Neuronal stem cell (in vitro differentiated cells): ENCODE measurements around the gene DTNBP1.
A peak's percentile ranks its signal among the peaks of the same experiment; 100 is the strongest.

ENCODE experiments used
- DNase-seq: peaks from one replicate; pipeline ENCODE4 v3.0.0-alpha.2; 2013; ENCODE audit warnings: low spot score
- H2AFZ ChIP-seq: one replicate; pipeline ENCODE4 v1.6.1; 2013; ENCODE audit warnings: mild to moderate bottlenecking, low read length, inconsistent platforms
- H2AK5ac ChIP-seq: 2 replicates; pipeline ENCODE4 v1.6.1; 2013; ENCODE audit warnings: low read depth, mild to moderate bottlenecking, inconsistent platforms, low read length, moderate library complexity, mixed read lengths
- H2BK120ac ChIP-seq: 2 replicates; pipeline ENCODE4 v1.6.1; 2013; ENCODE audit warnings: low read depth, mild to moderate bottlenecking, inconsistent platforms, low read length, moderate library complexity, mixed read lengths
- H2BK12ac ChIP-seq: one replicate; pipeline ENCODE4 v1.6.1; 2013; ENCODE audit warnings: low read length, inconsistent platforms
- H2BK15ac ChIP-seq: 2 replicates; pipeline ENCODE4 v1.6.1; 2013; ENCODE audit warnings: mild to moderate bottlenecking, low read length, inconsistent platforms, mixed read lengths
- H2BK5ac ChIP-seq: one replicate; pipeline ENCODE4 v1.6.1; 2013; ENCODE audit warnings: inconsistent platforms, mild to moderate bottlenecking, low read length, moderate library complexity
- H3K14ac ChIP-seq: one replicate; pipeline ENCODE4 v1.6.1; 2013; ENCODE audit warnings: low read length, inconsistent platforms
- H3K18ac ChIP-seq: 2 replicates; pipeline ENCODE4 v1.6.1; 2013; ENCODE audit warnings: low read length, inconsistent platforms
- H3K23ac ChIP-seq: 2 replicates; pipeline ENCODE4 v1.6.1; 2013; ENCODE audit warnings: low read depth, mild to moderate bottlenecking, mixed read lengths, low read length, inconsistent platforms; ENCODE audit not compliant: poor library complexity
- H3K27ac ChIP-seq: replicated peaks from 3 replicates; pipeline ENCODE4 v1.5.1; 2013; ENCODE audit warnings: low read length, inconsistent platforms
- H3K27me3 ChIP-seq, 3 experiments: 2 replicates each; pipeline ENCODE4 v1.6.1; 2013; ENCODE audit warnings: low read length in 3 of 3, mild to moderate bottlenecking in 2 of 3, inconsistent platforms in 1 of 3, low read depth in 1 of 3, mixed read lengths in 1 of 3, moderate library complexity in 1 of 3; ENCODE audit not compliant: control insufficient read depth in 3 of 3, insufficient read depth in 3 of 3
- H3K36me3 ChIP-seq, 2 donors: replicated peaks in 1 of 2; 2 replicates each; pipeline ENCODE4 v1.6.1; 2013; ENCODE audit warnings: low read length in 2 of 2; ENCODE audit not compliant: control insufficient read depth in 2 of 2, insufficient read depth in 2 of 2
- H3K4ac ChIP-seq: 2 replicates; pipeline ENCODE4 v1.6.1; 2013; ENCODE audit warnings: inconsistent platforms, mild to moderate bottlenecking, low read length, moderate library complexity
- H3K4me1 ChIP-seq, 2 donors: 1 replicate in 1 of 2; 2 replicates in 1 of 2; pipeline ENCODE4 v1.6.1; 2013; ENCODE audit warnings: low read length in 2 of 2, low read depth in 1 of 2; ENCODE audit not compliant: control insufficient read depth in 2 of 2, insufficient read depth in 1 of 2
- H3K4me2 ChIP-seq: one replicate; pipeline ENCODE4 v1.6.1; 2013; ENCODE audit warnings: mild to moderate bottlenecking, low read length, inconsistent platforms; ENCODE audit not compliant: insufficient read depth, poor library complexity, severe bottlenecking
- H3K4me3 ChIP-seq, 2 donors: 2 replicates each; pipeline ENCODE4 v1.5.1; 2013; ENCODE audit warnings: low read length in 2 of 2, mild to moderate bottlenecking in 2 of 2, inconsistent platforms in 1 of 2, moderate library complexity in 1 of 2
- H3K79me1 ChIP-seq: one replicate; pipeline ENCODE4 v1.6.1; 2013; ENCODE audit warnings: low read depth, mild to moderate bottlenecking, inconsistent platforms, low read length, moderate library complexity
- H3K9ac ChIP-seq: one replicate; pipeline ENCODE4 v1.6.1; 2013; ENCODE audit warnings: mild to moderate bottlenecking, low read depth, low read length, inconsistent platforms; ENCODE audit not compliant: poor library complexity
- H3K9me3 ChIP-seq, 2 donors: replicated peaks in 1 of 2; 2 replicates each; pipeline versions ENCODE3 to v1.6.1; 2013; ENCODE audit warnings: low read length in 2 of 2, mild to moderate bottlenecking in 2 of 2, inconsistent platforms in 1 of 2, low read depth in 1 of 2, mixed read lengths in 1 of 2, moderate library complexity in 1 of 2; ENCODE audit not compliant: control insufficient read depth in 2 of 2, insufficient read depth in 1 of 2
- H4K8ac ChIP-seq: one replicate; pipeline ENCODE4 v1.6.1; 2013; ENCODE audit warnings: low read depth, mild to moderate bottlenecking, inconsistent platforms, low read length, moderate library complexity
- H4K91ac ChIP-seq: one replicate; pipeline ENCODE4 v1.6.1; 2013; ENCODE audit warnings: low read length, low read depth, mild to moderate bottlenecking, inconsistent platforms; ENCODE audit not compliant: poor library complexity
- WGBS, 2 donors: extraction: QIAGEN DNeasy Blood & Tissue Kit; methylation state at CpG; one replicate each; pipeline ENCODE4 v1.1.7; 2013; ENCODE audit warnings: missing lambda C conversion rate in 2 of 2, mixed read lengths in 1 of 2; ENCODE audit not compliant: insufficient read length in 2 of 2, insufficient replicate concordance in 1 of 2; ENCODE audit errors: extremely low coverage in 2 of 2; 5-methylcytosine and 5-hydroxymethylcytosine counted together

The DTNBP1 gene

GRCh38 chr6:15586503-15586902 is 76.3 kb downstream of the DTNBP1 start:
- H4K91ac ChIP-seq = no peak overlapping the region
- DNase-seq = no peak
- H2BK5ac ChIP-seq = no peak overlapping the region
- no peak overlapping the region for H3K18ac ChIP-seq
- no peak overlapping the region for H2BK15ac ChIP-seq
- H3K4me3 ChIP-seq = no peak overlapping the region
- H3K4me2 ChIP-seq = no peak overlapping the region
- no peak overlapping the region for H3K27ac ChIP-seq
- no peak overlapping the region for H2BK12ac ChIP-seq
- no peak overlapping the region for H3K4ac ChIP-seq
- H3K36me3 ChIP-seq = no peaks in the 10 kb centered on the region
- no peak overlapping the region for H2AFZ ChIP-seq
- H3K9me3 ChIP-seq = no peaks in the 10 kb centered on the region
- no peaks in the 10 kb centered on the region for H3K27me3 ChIP-seq
- no peak overlapping the region for H3K9ac ChIP-seq
- H2BK120ac ChIP-seq = no peak overlapping the region
- no peak overlapping the region for H2AK5ac ChIP-seq
- no peak overlapping the region for H3K14ac ChIP-seq
- no peaks in the 10 kb centered on the region for H3K4me1 ChIP-seq
- no peaks in the 10 kb centered on the region for H3K79me1 ChIP-seq
- no peak overlapping the region for H3K23ac ChIP-seq
- no peak overlapping the region for H4K8ac ChIP-seq

- no peaks in the 10 kb centered on the region for H3K4me1 ChIP-seq
- no peak overlapping the region for H3K9ac ChIP-seq
- no peaks in the 10 kb centered on the region for H3K79me1 ChIP-seq
- no peak overlapping the region for H3K4me2 ChIP-seq
- H3K14ac ChIP-seq = no peak overlapping the region
- no peaks in the 10 kb centered on the region for H3K9me3 ChIP-seq
- peak overlapping the region; percentile 41 for H2AFZ ChIP-seq
- no peaks in the 10 kb centered on the region for H3K27me3 ChIP-seq
- DNase-seq = no peak
- H3K36me3 ChIP-seq = no peaks in the 10 kb centered on the region
- H3K27ac ChIP-seq = no peak overlapping the region
- H4K8ac ChIP-seq = no peak overlapping the region
- no peak overlapping the region for H3K4ac ChIP-seq
- H3K4me3 ChIP-seq = no peak overlapping the region
- no peak overlapping the region for H2BK120ac ChIP-seq
- no peak overlapping the region for H2AK5ac ChIP-seq
- no peak overlapping the region for H2BK15ac ChIP-seq
- H2BK5ac ChIP-seq = no peak overlapping the region
- H2BK12ac ChIP-seq = no peak overlapping the region
- H3K18ac ChIP-seq = no peak overlapping the region
- no CpG with 5 or more reads among the region's 2 CpGs for WGBS, 2 donors
- H3K23ac ChIP-seq = no peak overlapping the region
- H4K91ac ChIP-seq = no peak overlapping the region
Observed at GRCh38 chr6:15585760-15586214, 77.0 kb downstream of the DTNBP1 start.

- no peak for DNase-seq
- Histone ChIP-seq H3K4me3 (no peak overlapping the region), H2AK5ac (no peak overlapping the region), H3K27me3 (no peaks in the 10 kb centered on the region), H2BK12ac (no peak overlapping the region), H4K91ac (no peak overlapping the region), H4K8ac (no peak overlapping the region), H3K27ac (no peak overlapping the region), H3K4me2 (no peak overlapping the region), H3K4ac (no peak overlapping the region), H3K4me1 (peaks cover 0 to 5% of the 10 kb centered on the region in 2 donors), H3K9me3 (no peaks in the 10 kb centered on the region), H3K23ac (no peak overlapping the region), H2BK5ac (no peak overlapping the region), H2BK15ac (no peak overlapping the region), H3K79me1 (no peaks in the 10 kb centered on the region), H3K14ac (no peak overlapping the region), H2AFZ (no peak overlapping the region), H3K9ac (no peak overlapping the region), H3K36me3 (no peaks in the 10 kb centered on the region), H3K18ac (no peak overlapping the region), H2BK120ac (no peak overlapping the region)
- no CpG with 5 or more reads among the region's 1 CpG for WGBS, 2 donors
Observed at GRCh38 chr6:15582499-15582898, 80.3 kb downstream of the DTNBP1 start.

GRCh38 chr6:15581751-15582150 is 81.1 kb downstream of the DTNBP1 start:
- Histone ChIP-seq H3K4me1 (peaks cover 0 to 5% of the 10 kb centered on the region in 2 donors), H3K14ac (no peak overlapping the region), H3K36me3 (no peaks in the 10 kb centered on the region), H2BK5ac (no peak overlapping the region), H2BK15ac (no peak overlapping the region), H3K4me2 (no peak overlapping the region), H3K27ac (no peak overlapping the region), H2BK120ac (no peak overlapping the region), H3K23ac (no peak overlapping the region), H3K4ac (no peak overlapping the region), H2AK5ac (no peak overlapping the region), H4K91ac (no peak overlapping the region), H3K9ac (no peak overlapping the region), H2AFZ (no peak overlapping the region), H3K9me3 (no peaks in the 10 kb centered on the region), H4K8ac (no peak overlapping the region), H3K18ac (no peak overlapping the region), H2BK12ac (no peak overlapping the region), H3K79me1 (no peaks in the 10 kb centered on the region), H3K4me3 (no peak overlapping the region), H3K27me3 (no peaks in the 10 kb centered on the region)
- WGBS, 2 donors = no CpG with 5 or more reads among the region's 4 CpGs
- DNase-seq = no peak
